ENCODE results near the gene ZNF165.
"Not testable (repeated sequence)": the region's sequence is repeated elsewhere in the genome, so short reads cannot be mapped to it uniquely, and the experiment has no call there.

The ZNF165 gene

DNA sequence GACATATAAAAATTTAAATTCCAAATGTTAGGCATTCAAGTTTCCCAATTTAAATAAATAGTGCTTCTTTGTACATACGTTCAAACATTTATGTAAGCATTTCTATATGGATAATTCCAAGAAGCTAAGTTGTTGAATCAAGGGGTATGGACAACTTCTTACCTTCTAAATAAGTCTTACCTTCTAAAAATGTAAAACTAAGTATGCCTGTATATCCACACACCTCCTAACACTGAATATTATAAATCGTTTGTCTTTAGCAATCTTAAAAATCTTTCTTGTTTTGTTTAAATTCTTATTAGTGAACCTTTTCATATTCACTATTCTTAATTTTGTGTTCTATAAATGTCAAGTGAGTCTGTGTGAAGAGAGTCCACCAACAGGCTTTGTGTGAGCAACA is 41.5 kb downstream of the ZNF165 start:
- no peak for DNase-seq (ENCODE audit: low read depth, low spot score)

DNA sequence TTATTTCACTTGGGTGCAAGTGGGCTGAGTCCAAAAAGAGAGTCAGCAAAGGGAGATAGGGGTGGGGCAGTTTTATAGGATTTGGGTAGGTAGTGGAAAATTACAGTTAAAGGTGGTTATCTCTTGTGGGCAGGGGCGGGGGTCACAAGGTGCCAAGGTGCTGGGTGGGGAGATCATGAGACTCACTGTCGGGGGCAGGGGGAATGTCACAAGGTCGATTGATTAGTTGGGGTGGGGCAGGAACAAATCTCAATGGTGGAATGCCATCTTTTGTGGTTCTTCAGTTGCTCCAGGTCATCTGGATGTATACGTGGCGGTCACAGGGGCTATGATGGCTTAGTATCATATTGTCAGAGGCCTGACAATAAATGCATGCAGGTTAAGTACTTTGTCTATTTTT is 41.9 kb downstream of the ZNF165 start:
- DNase-seq (ENCODE audit: low read depth, low spot score), result not testable (repeated sequence)

DNA sequence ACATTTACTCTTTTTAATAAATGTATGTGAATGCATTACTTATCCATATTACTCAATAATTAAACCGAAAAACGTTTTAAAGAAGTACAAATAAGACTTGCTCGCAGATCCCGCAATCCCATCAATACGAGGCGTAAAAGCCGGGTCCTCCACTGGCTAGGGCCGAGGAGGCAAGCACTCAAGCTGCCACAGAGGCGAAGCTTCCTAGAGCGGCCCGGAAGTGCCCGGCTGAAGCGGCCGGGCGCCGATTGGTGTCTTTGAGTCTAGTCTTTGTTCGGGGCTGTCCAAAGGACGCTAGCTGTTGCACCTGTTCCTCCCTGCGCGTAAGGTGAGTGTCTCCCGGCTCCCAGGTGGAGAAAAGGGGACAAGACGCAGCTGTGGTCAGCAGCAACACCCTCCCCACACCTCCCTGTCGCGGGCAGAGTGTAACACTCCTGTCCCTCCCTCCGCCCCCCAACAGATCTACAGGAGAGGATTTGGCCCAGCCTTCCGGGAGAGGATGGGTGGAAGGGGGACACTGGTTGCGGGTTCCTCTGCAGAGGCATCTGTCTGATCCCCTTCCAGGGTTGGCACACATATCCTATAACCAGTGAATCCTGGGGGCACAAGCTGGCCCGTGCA is 44.1 kb downstream of the ZNF165 start, which contains the start of gene ZSCAN16:
Gene ZSCAN16, plus strand, starts transcription at position 260 of the 621 bp plus-strand sequence. CDS start 835 bp downstream, outside the sequence.
- peak; percentile 34 for DNase-seq (ENCODE audit: low read depth, low spot score)

- no peak for DNase-seq (ENCODE audit: low read depth, low spot score)
Measured at GRCh38 chr6:28124971-28125353, 44.6 kb downstream of the ZNF165 start.

- DNase-seq (ENCODE audit: low read depth, low spot score), result no peak
Measured at GRCh38 chr6:28125401-28125800, 45.0 kb downstream of the ZNF165 start.

DNA sequence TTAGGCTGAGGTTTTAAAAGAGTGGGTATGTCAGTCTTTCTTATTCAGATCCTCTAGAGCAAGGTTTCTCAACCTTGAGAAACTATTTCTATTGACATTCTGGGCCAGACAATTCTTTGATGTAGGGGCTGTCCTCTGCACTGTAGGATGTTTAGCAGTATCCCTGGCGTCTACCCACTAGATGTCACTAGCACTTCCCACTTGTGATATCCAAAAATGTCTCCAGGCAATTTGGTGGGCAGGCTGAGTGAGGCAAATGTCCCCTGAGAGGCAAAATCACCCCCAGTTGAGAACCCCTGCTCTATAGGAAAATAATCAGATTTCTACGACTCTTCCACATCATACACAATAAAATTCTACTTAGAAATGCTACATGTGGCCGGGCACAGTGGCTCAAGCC is 53.6 kb downstream of the ZNF165 start:
- DNase-seq (ENCODE audit: low read depth, low spot score), result no peak

- no peak for DNase-seq (ENCODE audit: low read depth, low spot score)
Measured at GRCh38 chr6:28134716-28135115, 54.3 kb downstream of the ZNF165 start.

- no peak for DNase-seq (ENCODE audit: low read depth, low spot score)
Measured at GRCh38 chr6:28135393-28135792, 55.0 kb downstream of the ZNF165 start.

- DNase-seq (ENCODE audit: low read depth, low spot score), result peak; percentile 53
Measured at GRCh38 chr6:28136585-28137504, 56.5 kb downstream of the ZNF165 start.

- DNase-seq (ENCODE audit: low read depth, low spot score), result no peak
Measured at GRCh38 chr6:28137505-28137981, 57.2 kb downstream of the ZNF165 start.

Measured in activated naive CD8-positive, alpha-beta T cell treated with anti-CD3 and anti-CD28 coated beads, Interleukin-2, amount 50 U/mL, for 16 hours (primary cell).